GM23338 (cell line): ENCODE results near the gene CACNA2D3. TPM values are rescaled to one million over a fixed set of nuclear protein-coding genes. Genes with fewer than 3 reads are reported as not detected.

ENCODE experiments used
- CREB1 ChIP-seq: fragments of 250-450 bp; sonication (Bioruptor Pico); IDR thresholded peaks from 2 replicates; pipeline ENCODE4 v1.5.0; 2020; ENCODE audit warnings: low read depth, mild to moderate bottlenecking, moderate library complexity
- EZH2 ChIP-seq: fragments of 200-600 bp; sonication (generic); IDR thresholded peaks from one replicate; pipeline ENCODE4 v1.8.0; 2017; ENCODE audit warnings: antibody characterized with exemption, mild to moderate bottlenecking, low read depth; ENCODE audit not compliant: unreplicated experiment
- EZH2phosphoT487 ChIP-seq: fragments of 200-600 bp; sonication (generic); IDR thresholded peaks from one replicate; pipeline ENCODE4 v1.8.1; 2018; ENCODE audit warnings: antibody characterized with exemption; ENCODE audit not compliant: unreplicated experiment
- JUNB ChIP-seq: IDR thresholded peaks from one replicate; pipeline ENCODE4 v1.6.1; 2016; ENCODE audit warnings: antibody characterized with exemption; ENCODE audit not compliant: unreplicated experiment
- REST ChIP-seq: IDR thresholded peaks from one replicate; pipeline ENCODE4 v1.6.1; 2018; ENCODE audit warnings: antibody characterized with exemption; ENCODE audit not compliant: unreplicated experiment
- STAT1 ChIP-seq: IDR thresholded peaks from one replicate; pipeline ENCODE4 v1.6.1; 2016; ENCODE audit warnings: antibody characterized with exemption; ENCODE audit not compliant: unreplicated experiment
- ZNF462 ChIP-seq: fragments of 250-450 bp; sonication (Bioruptor Pico); IDR thresholded peaks from 2 replicates; pipeline ENCODE4 v1.5.0; 2020; ENCODE audit warnings: mild to moderate bottlenecking, moderate library complexity
- polyA plus RNA-seq: library from polyadenylated mRNA; unstranded; fragments of >200 nt; fragmentation: Nextera tagmentation; extraction: Ambion mirVana; gene quantifications from 2 replicates; pipeline ENCODE4 v1.2.1, GENCODE V29; 2016
- total RNA-seq: library from RNA; depleted of rRNA; stranded (reverse); fragments of >200 nt; shearing (Covaris generic); gene quantifications from 2 replicates; pipeline ENCODE4 v1.2.3, GENCODE V29; 2014
- TF ChIP-seq, protein P1 (sequence below): IDR thresholded peaks from 2 replicates; pipeline ENCODE4 v1.6.1; 2016; ENCODE audit warnings: antibody characterized with exemption
- TF ChIP-seq, protein P2 (sequence below), 2 experiments: fragments of 200-600 bp in 1 of 2; sonication (generic) in 1 of 2; conservative IDR thresholded peaks; 2 replicates each; pipeline versions ENCODE4 v1.5.1 to v1.6.1; 2016 to 2017; ENCODE audit warnings: antibody characterized with exemption in 2 of 2, low read depth in 2 of 2, mild to moderate bottlenecking in 2 of 2, moderate library complexity in 1 of 2

The CACNA2D3 gene
- total and polyA plus RNA-seq, 2 experiments from 2014 or later = 2.2 to 2.3 TPM

DNA sequence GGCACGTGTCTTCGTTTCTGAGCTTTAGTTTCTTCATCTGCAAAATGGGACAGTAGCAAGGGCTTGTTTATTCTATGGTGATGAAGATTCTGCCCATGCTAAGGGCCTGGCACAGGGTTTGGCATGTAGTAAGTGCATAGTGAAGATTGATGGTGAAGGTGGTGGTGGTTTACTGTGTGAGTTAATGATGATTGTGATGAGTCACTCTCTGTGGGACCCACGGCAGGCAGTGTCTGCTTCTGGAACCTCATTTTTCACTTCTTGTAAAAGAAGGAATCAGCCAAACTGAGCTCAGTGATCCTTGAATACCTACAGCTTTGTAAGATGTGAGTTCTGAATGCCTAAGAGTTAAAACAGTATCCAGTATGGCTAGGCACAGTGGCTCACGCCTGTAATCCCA lies 891.7 kb downstream of the CACNA2D3 start (continued):
- TF ChIP-seq ZNF462 (CRISPR knock-in tag) = no peak
- no peak for TF ChIP-seq JUNB
- TF ChIP-seq EZH2 = no peak
- TF ChIP-seq, protein P1, sequence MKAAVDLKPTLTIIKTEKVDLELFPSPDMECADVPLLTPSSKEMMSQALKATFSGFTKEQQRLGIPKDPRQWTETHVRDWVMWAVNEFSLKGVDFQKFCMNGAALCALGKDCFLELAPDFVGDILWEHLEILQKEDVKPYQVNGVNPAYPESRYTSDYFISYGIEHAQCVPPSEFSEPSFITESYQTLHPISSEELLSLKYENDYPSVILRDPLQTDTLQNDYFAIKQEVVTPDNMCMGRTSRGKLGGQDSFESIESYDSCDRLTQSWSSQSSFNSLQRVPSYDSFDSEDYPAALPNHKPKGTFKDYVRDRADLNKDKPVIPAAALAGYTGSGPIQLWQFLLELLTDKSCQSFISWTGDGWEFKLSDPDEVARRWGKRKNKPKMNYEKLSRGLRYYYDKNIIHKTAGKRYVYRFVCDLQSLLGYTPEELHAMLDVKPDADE = no peak
- no peak for TF ChIP-seq REST
- TF ChIP-seq, protein P2, sequence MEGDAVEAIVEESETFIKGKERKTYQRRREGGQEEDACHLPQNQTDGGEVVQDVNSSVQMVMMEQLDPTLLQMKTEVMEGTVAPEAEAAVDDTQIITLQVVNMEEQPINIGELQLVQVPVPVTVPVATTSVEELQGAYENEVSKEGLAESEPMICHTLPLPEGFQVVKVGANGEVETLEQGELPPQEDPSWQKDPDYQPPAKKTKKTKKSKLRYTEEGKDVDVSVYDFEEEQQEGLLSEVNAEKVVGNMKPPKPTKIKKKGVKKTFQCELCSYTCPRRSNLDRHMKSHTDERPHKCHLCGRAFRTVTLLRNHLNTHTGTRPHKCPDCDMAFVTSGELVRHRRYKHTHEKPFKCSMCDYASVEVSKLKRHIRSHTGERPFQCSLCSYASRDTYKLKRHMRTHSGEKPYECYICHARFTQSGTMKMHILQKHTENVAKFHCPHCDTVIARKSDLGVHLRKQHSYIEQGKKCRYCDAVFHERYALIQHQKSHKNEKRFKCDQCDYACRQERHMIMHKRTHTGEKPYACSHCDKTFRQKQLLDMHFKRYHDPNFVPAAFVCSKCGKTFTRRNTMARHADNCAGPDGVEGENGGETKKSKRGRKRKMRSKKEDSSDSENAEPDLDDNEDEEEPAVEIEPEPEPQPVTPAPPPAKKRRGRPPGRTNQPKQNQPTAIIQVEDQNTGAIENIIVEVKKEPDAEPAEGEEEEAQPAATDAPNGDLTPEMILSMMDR (conservative IDR thresholded peaks at IDR 0.05; ENCODE audit: low read depth in 2 of 2) = no peak
- TF ChIP-seq CREB1 (CRISPR knock-in tag) = no peak
- TF ChIP-seq EZH2phosphoT487 = no peak
- TF ChIP-seq STAT1 = no peak
